MM.1S (cell line): Measurements from ENCODE around the gene OR7A17.

Experiments used
- DNase-seq: peaks from one replicate; pipeline ENCODE4 v3.0.0-alpha.2; 2015
- H2AFZ ChIP-seq: fragments of 300-600 bp; sonication (generic); 2 replicates; pipeline ENCODE4 v1.6.0; 2016; ENCODE audit warnings: antibody characterized with exemption, low read length
- H3F3A ChIP-seq: fragments of 300-600 bp; sonication (generic); 2 replicates; pipeline ENCODE4 v1.6.1; 2016; ENCODE audit warnings: mild to moderate bottlenecking, antibody characterized with exemption, low read length, moderate library complexity, mixed read lengths; ENCODE audit not compliant: insufficient read depth
- H3K27ac ChIP-seq: fragments of 300-600 bp; sonication (generic); 2 replicates; pipeline ENCODE4 v1.5.1; 2016; ENCODE audit warnings: mild to moderate bottlenecking, low read length
- H3K27me3 ChIP-seq: fragments of 300-600 bp; sonication (generic); replicated peaks from 2 replicates; pipeline ENCODE4 v1.6.0; 2016; ENCODE audit warnings: low read length; ENCODE audit not compliant: insufficient read depth
- H3K36me3 ChIP-seq: fragments of 300-600 bp; sonication (generic); replicated peaks from 2 replicates; pipeline ENCODE4 v1.6.1; 2016; ENCODE audit warnings: mild to moderate bottlenecking, low read length, mixed read lengths; ENCODE audit not compliant: insufficient read depth
- H3K4me1 ChIP-seq: fragments of 300-600 bp; sonication (generic); 2 replicates; pipeline ENCODE4 v1.6.1; 2016; ENCODE audit warnings: low read length, mixed read lengths
- H3K4me2 ChIP-seq: fragments of 300-600 bp; sonication (generic); 2 replicates; pipeline ENCODE4 v1.6.0; 2016; ENCODE audit warnings: low read depth, low read length
- H3K4me3 ChIP-seq: fragments of 300-600 bp; sonication (generic); 2 replicates; pipeline ENCODE4 v1.5.1; 2016; ENCODE audit warnings: low read length, mixed read lengths
- H3K79me2 ChIP-seq: fragments of 300-600 bp; sonication (generic); 2 replicates; pipeline ENCODE4 v1.6.1; 2016; ENCODE audit warnings: mixed run types, low read length, mixed read lengths
- H3K9ac ChIP-seq: fragments of 300-600 bp; sonication (generic); 2 replicates; pipeline ENCODE4 v1.6.1; 2016; ENCODE audit warnings: low read length, mixed read lengths
- H3K9me2 ChIP-seq: fragments of 300-600 bp; sonication (generic); replicated peaks from 2 replicates; pipeline ENCODE4 v1.6.1; 2016; ENCODE audit warnings: mild to moderate bottlenecking, low read length, mixed read lengths; ENCODE audit not compliant: insufficient read depth
- H3K9me3 ChIP-seq: fragments of 300-600 bp; sonication (generic); replicated peaks from 2 replicates; pipeline ENCODE4 v1.6.1; 2016; ENCODE audit warnings: mild to moderate bottlenecking, low read length, mixed read lengths; ENCODE audit not compliant: insufficient read depth
- H4K20me1 ChIP-seq: fragments of 300-600 bp; sonication (generic); 2 replicates; pipeline ENCODE4 v1.6.1; 2016; ENCODE audit warnings: mild to moderate bottlenecking, low read length, moderate library complexity, mixed read lengths; ENCODE audit not compliant: insufficient read depth
- EZH2 ChIP-seq: fragments of 300-600 bp; sonication (generic); optimal IDR thresholded peaks from 2 replicates; pipeline ENCODE3; 2017; ENCODE audit warnings: low read depth, mild to moderate bottlenecking, antibody characterized with exemption, low read length, mixed read lengths
- EZH2phosphoT487 ChIP-seq: fragments of 300-600 bp; sonication (generic); IDR thresholded peaks from 2 replicates; pipeline ENCODE4 v1.6.1; 2018; ENCODE audit warnings: antibody characterized with exemption, low read length
- TF ChIP-seq, protein P1 (sequence below): fragments of 300-600 bp; sonication (generic); IDR thresholded peaks from 2 replicates; pipeline ENCODE4 v1.5.1; 2016; ENCODE audit warnings: antibody characterized with exemption, low read length, mixed read lengths

OR7A17 gene

DNA sequence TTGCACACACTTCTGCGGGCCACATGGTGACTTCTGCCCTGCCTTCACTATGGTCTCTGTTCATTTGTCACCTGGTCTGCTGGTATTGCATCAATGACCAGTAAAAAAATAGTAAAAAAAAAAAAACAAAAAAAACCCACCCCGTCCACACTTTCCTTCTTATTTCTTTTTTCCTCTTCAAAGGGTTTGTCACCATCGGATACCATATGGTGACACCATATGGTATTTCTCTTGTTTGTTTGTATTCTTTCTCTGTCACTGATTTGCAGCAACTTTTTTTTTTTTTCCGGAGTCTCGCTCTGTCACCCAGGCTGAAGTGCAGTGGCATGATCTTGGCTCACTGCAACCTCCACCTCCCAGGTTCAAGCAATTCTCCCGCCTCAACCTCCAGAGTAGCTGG is 29.2 kb upstream of the OR7A17 start:
- H2AFZ ChIP-seq = no peak overlapping the region
- H3K4me1 ChIP-seq = no peaks in the 10 kb centered on the region
- no peak overlapping the region for H3K9ac ChIP-seq
- TF ChIP-seq EZH2phosphoT487 (no peak), EZH2 (no peak)
- no peaks in the 10 kb centered on the region for H4K20me1 ChIP-seq
- H3K27ac ChIP-seq = no peak overlapping the region
- no peak overlapping the region for H3K4me2 ChIP-seq
- H3F3A ChIP-seq = no peaks in the 10 kb centered on the region
- DNase-seq = no peak
- no peak overlapping the region for H3K4me3 ChIP-seq
- H3K9me2 ChIP-seq = no peaks in the 10 kb centered on the region
- H3K9me3 ChIP-seq = no peaks in the 10 kb centered on the region
- H3K27me3 ChIP-seq = peaks cover 85% of the 10 kb centered on the region
- H3K36me3 ChIP-seq = no peaks in the 10 kb centered on the region
- H3K79me2 ChIP-seq = no peaks in the 10 kb centered on the region

DNA sequence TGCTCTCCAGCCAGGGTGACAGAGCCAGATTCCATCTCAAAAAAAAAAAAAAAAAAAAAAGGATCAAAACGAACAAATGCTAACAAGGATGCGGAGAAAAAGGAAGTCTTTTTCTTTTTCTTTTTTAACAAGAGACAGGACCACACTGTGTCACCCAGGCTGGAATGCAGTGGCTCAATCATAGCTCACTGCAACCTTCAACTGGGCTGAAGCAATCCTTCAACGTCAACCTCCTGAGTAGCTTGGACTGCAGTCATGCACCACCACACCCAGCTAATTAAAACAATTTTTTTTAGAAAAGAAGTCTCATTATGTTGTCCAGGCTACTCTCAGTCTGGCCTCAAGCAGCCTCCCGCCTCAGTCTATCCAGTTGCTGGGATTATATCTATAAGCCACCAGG is 20.8 kb upstream of the OR7A17 start:
- TF ChIP-seq EZH2phosphoT487 = no peak
- TF ChIP-seq EZH2 = no peak
- TF ChIP-seq, protein P1, sequence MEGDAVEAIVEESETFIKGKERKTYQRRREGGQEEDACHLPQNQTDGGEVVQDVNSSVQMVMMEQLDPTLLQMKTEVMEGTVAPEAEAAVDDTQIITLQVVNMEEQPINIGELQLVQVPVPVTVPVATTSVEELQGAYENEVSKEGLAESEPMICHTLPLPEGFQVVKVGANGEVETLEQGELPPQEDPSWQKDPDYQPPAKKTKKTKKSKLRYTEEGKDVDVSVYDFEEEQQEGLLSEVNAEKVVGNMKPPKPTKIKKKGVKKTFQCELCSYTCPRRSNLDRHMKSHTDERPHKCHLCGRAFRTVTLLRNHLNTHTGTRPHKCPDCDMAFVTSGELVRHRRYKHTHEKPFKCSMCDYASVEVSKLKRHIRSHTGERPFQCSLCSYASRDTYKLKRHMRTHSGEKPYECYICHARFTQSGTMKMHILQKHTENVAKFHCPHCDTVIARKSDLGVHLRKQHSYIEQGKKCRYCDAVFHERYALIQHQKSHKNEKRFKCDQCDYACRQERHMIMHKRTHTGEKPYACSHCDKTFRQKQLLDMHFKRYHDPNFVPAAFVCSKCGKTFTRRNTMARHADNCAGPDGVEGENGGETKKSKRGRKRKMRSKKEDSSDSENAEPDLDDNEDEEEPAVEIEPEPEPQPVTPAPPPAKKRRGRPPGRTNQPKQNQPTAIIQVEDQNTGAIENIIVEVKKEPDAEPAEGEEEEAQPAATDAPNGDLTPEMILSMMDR = no peak
- H3K27me3 ChIP-seq = peaks cover 90% of the 10 kb centered on the region
- no peak overlapping the region for H2AFZ ChIP-seq
- no peaks in the 10 kb centered on the region for H3F3A ChIP-seq
- no peaks in the 10 kb centered on the region for H3K9me3 ChIP-seq
- H3K4me1 ChIP-seq = no peaks in the 10 kb centered on the region
- no peaks in the 10 kb centered on the region for H3K9me2 ChIP-seq
- H3K4me3 ChIP-seq = no peak overlapping the region
- no peak for DNase-seq
- no peaks in the 10 kb centered on the region for H3K79me2 ChIP-seq
- no peak overlapping the region for H3K9ac ChIP-seq
- H3K4me2 ChIP-seq = no peak overlapping the region
- no peaks in the 10 kb centered on the region for H3K36me3 ChIP-seq
- H3K27ac ChIP-seq = no peak overlapping the region
- no peaks in the 10 kb centered on the region for H4K20me1 ChIP-seq

DNA sequence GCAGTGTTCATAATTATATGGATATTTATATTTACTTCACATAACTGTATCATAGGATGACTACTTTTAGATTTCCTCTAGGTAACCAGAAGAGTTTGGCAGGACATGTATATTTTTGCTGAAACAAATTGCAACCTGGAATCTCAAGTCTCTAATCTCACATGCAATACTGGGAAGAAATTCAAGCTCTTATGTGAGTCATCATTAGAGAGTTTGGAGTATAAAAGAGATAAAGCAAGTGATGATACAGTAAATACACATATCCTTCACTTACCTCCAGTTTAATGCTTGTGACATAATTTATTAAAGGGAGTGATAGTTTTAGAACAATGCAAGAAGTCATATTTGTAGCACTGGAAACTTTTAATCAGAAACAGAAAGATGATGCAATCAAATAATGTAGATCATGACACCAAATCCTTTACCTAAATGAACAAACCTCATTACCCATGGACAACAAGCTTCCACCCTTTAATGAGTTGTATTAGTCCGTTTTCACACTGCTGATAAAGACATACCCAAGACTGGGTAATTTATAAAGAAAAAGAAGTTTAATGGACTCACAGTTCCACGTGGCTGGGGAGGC is 15.8 kb upstream of the OR7A17 start:
- TF ChIP-seq EZH2phosphoT487 (no peak), EZH2 (no peak)
- TF ChIP-seq, protein P1 = no peak
- H3K9me3 ChIP-seq = no peaks in the 10 kb centered on the region
- no peaks in the 10 kb centered on the region for H3K36me3 ChIP-seq
- H3K9ac ChIP-seq = no peak overlapping the region
- no peaks in the 10 kb centered on the region; the same call in 1 of the 2 replicates for H4K20me1 ChIP-seq
- no peaks in the 10 kb centered on the region for H3K79me2 ChIP-seq
- DNase-seq = no peak
- no peaks in the 10 kb centered on the region for H3K4me1 ChIP-seq
- H3K4me3 ChIP-seq = no peak overlapping the region
- no peak overlapping the region for H3K4me2 ChIP-seq
- no peaks in the 10 kb centered on the region for H3F3A ChIP-seq
- no peak overlapping the region for H2AFZ ChIP-seq
- H3K27ac ChIP-seq = no peak overlapping the region
- peaks cover 90% of the 10 kb centered on the region for H3K27me3 ChIP-seq
- no peaks in the 10 kb centered on the region for H3K9me2 ChIP-seq

DNA sequence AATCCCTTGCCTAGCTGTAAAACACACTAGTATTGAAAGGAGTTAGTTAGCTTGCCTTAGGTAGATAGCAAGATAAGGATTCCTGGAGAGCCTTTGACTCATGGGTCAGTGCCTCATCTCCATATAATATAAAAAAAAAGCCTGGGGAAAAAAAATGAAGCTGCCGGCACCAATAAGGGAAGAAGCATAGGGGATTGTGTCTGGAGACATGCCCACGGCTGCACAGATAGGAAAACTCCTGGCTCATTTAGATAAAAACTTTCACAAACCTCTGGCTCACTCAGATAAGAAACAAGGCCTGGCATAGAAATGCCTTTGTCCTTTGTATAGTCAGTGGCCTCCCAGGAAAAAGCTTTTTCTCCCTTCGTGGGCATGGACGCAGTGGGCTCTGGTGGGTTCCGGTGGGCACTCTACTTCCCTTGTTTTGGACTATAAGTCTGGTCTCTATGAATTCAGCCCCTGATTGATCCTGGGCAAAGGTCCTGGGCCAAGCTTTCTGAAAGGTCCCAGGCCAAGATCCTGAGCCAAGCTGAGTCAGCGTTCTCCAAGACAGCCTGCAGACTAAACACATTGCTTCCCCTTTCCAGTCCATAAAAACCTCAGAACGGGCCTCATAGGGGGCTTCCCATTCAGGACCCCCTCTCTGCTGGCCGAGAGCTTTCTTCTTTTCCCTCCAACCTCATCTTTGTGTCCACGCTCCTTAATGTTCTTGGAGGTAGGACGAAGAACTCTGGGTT is 4.9 kb upstream of the OR7A17 start:
- Histone ChIP-seq H3K4me3 (no peak overlapping the region), H3K36me3 (no peaks in the 10 kb centered on the region)

More for the DNA sequence above, 4.9 kb upstream of the OR7A17 start:
- Histone ChIP-seq H4K20me1 (no peaks in the 10 kb centered on the region), H3K79me2 (no peaks in the 10 kb centered on the region), H2AFZ (no peak overlapping the region), H3K4me1 (peaks cover 5% of the 10 kb centered on the region; the same call in 1 of the 2 replicates), H3K9me2 (no peaks in the 10 kb centered on the region), H3K9me3 (no peaks in the 10 kb centered on the region), H3K4me2 (no peak overlapping the region), H3K9ac (no peak overlapping the region), H3K27ac (no peak overlapping the region), H3F3A (peaks cover 6% of the 10 kb centered on the region), H3K27me3 (peaks cover 63% of the 10 kb centered on the region)
- DNase-seq = no peak
- TF ChIP-seq, protein P1 = no peak
- TF ChIP-seq EZH2 (no peak), EZH2phosphoT487 (no peak)
